ENCODE results near the gene AHSG.

The AHSG gene

DNA sequence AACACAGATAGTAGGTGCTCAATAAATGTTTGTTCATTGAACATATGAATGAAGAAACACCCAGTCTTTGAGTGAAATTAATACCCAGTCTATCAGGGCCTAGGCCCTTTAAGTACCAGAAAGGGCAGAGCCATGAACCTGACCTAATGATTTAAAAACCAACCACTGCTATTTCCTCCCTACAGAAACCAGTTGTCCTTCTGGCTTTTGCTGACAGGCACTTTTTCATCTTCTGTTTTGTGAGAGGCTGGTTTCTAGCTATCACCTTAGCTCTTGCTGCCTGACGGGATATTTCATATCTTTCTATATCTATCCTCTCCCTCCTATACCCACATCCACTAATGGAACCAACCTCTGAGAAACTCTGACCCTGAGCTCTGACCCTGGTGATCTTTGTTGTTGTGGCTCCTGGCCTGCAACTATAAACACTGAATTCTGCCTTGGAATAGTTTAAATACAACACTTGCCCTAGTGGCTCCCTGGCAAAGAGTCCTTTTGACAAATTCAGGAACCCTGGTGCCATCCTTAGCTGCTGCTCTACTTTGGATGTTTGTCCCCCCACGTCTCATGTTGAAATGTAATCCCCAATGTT lies 4.1 kb upstream of the AHSG start:
- TF ChIP-seq, protein P1, sequence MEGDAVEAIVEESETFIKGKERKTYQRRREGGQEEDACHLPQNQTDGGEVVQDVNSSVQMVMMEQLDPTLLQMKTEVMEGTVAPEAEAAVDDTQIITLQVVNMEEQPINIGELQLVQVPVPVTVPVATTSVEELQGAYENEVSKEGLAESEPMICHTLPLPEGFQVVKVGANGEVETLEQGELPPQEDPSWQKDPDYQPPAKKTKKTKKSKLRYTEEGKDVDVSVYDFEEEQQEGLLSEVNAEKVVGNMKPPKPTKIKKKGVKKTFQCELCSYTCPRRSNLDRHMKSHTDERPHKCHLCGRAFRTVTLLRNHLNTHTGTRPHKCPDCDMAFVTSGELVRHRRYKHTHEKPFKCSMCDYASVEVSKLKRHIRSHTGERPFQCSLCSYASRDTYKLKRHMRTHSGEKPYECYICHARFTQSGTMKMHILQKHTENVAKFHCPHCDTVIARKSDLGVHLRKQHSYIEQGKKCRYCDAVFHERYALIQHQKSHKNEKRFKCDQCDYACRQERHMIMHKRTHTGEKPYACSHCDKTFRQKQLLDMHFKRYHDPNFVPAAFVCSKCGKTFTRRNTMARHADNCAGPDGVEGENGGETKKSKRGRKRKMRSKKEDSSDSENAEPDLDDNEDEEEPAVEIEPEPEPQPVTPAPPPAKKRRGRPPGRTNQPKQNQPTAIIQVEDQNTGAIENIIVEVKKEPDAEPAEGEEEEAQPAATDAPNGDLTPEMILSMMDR (IDR thresholded peaks at IDR 0.05; ENCODE audit: low read depth, low read length, missing control alignments), result no peak
- no peak for DNase-seq (ENCODE audit: extremely low read depth, low read depth)
- no peak overlapping the region for H3K4me3 ChIP-seq (replicated peaks; ENCODE audit: low read depth, low read length)

DNA sequence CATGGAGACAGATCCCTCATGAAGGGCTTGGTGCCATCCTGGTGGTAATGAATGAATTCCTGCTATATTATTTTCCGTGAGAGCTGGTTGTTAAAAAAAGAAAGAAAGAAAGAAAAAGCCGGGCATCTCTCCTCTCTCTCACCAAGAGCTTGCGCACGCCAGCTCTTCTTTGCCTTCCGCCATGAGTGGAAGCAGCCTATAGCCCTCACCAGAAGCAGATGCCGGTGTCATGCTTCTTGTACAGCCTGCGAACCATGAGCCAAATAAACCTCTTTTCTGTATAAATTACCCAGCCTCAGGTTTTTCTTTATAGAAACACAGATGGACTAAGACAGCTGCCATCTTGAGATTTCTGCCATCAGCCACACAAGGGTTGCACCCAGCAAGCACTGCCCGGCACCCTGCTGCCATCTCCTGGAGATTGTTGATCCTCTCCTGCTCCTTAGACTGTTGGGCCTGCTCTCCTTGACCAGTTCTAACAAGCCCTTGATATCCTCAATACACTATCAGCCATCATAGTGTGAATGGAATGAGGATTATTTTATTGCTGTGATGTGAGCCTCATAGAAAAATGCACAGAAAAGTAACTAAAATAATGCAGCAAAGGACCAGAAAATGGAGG lies 3.5 kb upstream of the AHSG start:
- no peak for DNase-seq (ENCODE audit: extremely low read depth, low read depth)
- H3K4me3 ChIP-seq (replicated peaks; ENCODE audit: low read depth, low read length), result no peak overlapping the region
- TF ChIP-seq, protein P1 (IDR thresholded peaks at IDR 0.05; ENCODE audit: low read depth, low read length, missing control alignments), result peak; percentile 24

DNA sequence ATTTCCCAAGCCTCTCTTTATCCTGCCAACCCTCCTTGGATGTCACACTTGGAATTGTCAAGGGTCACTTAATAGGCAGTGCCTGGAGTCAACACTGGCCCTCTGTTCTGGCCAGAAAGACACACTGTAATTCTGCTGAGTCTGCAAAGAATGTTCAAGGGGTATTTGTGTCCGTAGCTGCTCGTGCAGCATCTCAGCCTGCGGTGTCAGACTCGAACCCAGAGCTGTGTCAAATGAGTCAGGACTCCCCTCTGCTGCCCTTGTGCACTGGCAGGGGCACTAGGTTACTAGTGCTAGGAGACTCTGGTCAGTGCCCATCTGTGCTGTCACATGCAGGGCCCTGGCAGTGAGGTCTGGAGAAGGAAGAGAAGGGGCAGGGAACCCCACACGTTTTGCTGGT lies 795 bp upstream of the AHSG start:
- TF ChIP-seq, protein P1 (IDR thresholded peaks at IDR 0.05; ENCODE audit: low read depth, low read length, missing control alignments), result no peak
- H3K4me3 ChIP-seq (replicated peaks; ENCODE audit: low read depth, low read length), result no peak overlapping the region
- no peak for DNase-seq (ENCODE audit: extremely low read depth, low read depth)

DNA sequence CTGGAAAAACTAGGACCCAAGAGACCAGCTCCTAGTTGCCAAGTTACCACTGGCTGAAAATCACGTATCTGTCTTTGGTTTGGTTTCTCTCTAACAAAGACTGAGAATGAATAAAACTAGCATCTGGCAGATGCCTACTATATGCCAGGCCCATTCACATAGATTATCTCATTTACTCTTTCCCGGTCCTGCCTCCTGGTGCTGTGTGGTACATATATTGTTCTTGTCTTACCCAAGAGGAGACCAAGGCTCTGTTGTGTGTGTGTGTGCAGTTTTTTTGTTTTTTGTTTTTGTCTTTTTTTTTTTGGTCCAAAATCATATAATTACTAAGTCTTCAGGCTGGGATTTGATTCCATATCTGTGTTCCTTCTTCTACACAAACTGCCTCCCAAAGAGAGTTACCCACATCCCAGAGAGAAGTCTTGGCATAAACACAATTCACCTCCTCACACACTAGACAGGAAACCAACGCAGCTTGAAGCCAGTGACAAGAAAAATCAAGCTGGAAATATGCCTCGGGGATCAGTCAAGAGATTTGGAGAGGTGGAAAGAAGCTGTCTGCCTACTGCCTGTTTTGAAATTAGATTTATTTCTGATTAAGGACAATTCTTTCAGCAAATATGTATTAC lies 891 bp downstream of the AHSG start:
- TF ChIP-seq, protein P1 (IDR thresholded peaks at IDR 0.05; ENCODE audit: low read depth, low read length, missing control alignments), result no peak
- DNase-seq (ENCODE audit: extremely low read depth, low read depth), result no peak
- H3K4me3 ChIP-seq (replicated peaks; ENCODE audit: low read depth, low read length), result no peak overlapping the region

DNA sequence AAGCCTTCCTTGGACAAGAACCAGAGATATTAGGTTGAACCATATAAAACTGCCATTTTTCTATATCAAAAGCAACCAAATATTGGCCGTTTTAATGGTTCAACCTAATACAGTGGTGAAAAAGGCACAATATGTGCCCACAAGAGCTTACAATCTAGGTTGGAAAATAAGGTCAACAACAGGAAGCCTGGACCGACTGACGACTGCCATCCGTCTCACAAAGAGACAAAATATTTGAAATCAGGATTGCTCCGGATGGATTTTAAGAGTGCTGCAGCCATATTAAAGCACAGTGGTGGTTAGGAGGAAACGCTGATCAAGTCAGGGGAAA lies 1.4 kb downstream of the AHSG start:
- TF ChIP-seq, protein P1 (IDR thresholded peaks at IDR 0.05; ENCODE audit: low read depth, low read length, missing control alignments), result no peak
- H3K4me3 ChIP-seq (replicated peaks; ENCODE audit: low read depth, low read length), result no peak overlapping the region
- DNase-seq (ENCODE audit: extremely low read depth, low read depth), result no peak

DNA sequence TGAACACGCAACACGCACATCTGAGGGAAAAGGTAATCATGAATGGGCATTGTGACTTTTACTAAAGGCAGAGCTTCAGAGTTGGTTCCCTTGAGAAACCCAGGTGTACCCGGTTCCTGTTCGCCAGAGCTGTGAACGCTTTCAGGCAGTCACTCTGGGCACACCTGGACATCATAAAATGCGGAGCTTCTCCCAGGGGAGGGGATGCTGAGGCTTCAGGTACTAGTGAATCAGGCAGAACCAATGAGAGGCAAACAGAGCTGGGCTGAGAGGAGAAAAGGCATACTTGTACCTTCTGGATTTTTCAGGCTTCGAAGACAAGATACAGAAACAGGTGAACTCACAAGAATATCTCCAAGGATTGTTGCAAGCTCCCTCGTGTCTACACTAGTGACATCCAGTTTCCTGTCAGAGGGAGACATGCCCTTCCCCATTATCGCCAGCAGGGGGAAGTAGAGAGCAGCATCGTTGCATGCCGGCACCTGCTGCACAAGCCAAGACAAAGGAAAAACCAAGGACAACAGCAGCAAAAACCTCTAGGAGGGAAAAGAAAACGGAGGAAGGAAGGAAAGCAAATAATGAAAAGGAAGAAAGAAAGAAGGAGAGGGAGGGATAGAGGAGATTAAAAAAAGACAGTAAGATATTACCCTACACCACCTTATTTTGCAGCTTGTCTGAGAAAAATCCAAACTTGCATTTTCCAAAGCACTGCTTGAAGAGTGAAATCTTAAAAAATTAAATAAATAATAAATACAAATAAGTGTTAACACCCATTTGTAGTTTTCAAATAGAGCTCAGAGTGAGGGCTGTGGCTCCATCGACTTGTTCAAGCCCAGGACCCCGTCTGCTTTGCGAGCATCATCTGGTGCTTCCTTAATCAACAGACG lies 2.0 kb downstream of the AHSG start:
- H3K4me3 ChIP-seq (replicated peaks; ENCODE audit: low read depth, low read length), result no peak overlapping the region
- TF ChIP-seq, protein P1 (IDR thresholded peaks at IDR 0.05; ENCODE audit: low read depth, low read length, missing control alignments), result peak; percentile 98
- DNase-seq (ENCODE audit: extremely low read depth, low read depth), result peak; percentile 57

Data from HFF-Myc (cell line).